Upper lobe of left lung (tissue), 4 donors: Measurements from ENCODE around the gene SNX6.

Source experiments
- EP300 ChIP-seq, 4 donors: sonication (generic); formaldehyde crosslinking; IDR thresholded peaks; one replicate each; pipeline ENCODE4 v1.5.1; 2017; ENCODE audit warnings: antibody characterized with exemption in 4 of 4, control low read depth in 2 of 4
- POLR2A ChIP-seq, 4 donors: fragments of 450-650 bp; IDR thresholded peaks; one replicate each; pipeline ENCODE4 v1.5.1; 2016 to 2017; ENCODE audit warnings: antibody characterized with exemption in 4 of 4, mild to moderate bottlenecking in 2 of 4
- POLR2AphosphoS5 ChIP-seq, 2 donors: sonication (generic); formaldehyde crosslinking; IDR thresholded peaks; one replicate each; pipeline ENCODE4 v1.5.1; 2017; ENCODE audit warnings: antibody characterized with exemption in 2 of 2
- TF ChIP-seq, protein P1 (sequence below), 6 experiments: fragments of 450-650 bp in 4 of 6; fragments of 200-600 bp in 2 of 6; sonication (generic) in 2 of 6; IDR thresholded peaks; one replicate each; pipeline ENCODE4 v1.5.1; 2016 to 2019; ENCODE audit warnings: antibody characterized with exemption in 6 of 6

DNA sequence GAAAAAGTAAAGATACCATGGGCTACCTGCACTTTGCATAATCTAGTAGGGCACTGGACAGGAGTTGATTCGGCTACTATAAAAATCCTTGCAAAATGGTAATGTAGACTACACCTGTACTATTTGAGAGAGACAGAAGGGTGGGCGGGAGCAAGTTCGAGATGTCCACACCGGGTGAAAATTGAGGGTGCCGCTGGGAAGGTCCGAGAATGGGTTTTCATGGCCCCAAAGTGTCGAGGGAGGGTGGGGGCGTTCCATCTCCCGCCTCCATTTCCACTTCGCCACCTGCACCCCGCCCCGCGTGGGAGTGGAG is 648 bp downstream of the SNX6 start:
- TF ChIP-seq POLR2AphosphoS5 (IDR thresholded peaks at IDR 0.05) = no peak
- no peak for TF ChIP-seq POLR2A (IDR thresholded peaks at IDR 0.05)
- TF ChIP-seq, protein P1, sequence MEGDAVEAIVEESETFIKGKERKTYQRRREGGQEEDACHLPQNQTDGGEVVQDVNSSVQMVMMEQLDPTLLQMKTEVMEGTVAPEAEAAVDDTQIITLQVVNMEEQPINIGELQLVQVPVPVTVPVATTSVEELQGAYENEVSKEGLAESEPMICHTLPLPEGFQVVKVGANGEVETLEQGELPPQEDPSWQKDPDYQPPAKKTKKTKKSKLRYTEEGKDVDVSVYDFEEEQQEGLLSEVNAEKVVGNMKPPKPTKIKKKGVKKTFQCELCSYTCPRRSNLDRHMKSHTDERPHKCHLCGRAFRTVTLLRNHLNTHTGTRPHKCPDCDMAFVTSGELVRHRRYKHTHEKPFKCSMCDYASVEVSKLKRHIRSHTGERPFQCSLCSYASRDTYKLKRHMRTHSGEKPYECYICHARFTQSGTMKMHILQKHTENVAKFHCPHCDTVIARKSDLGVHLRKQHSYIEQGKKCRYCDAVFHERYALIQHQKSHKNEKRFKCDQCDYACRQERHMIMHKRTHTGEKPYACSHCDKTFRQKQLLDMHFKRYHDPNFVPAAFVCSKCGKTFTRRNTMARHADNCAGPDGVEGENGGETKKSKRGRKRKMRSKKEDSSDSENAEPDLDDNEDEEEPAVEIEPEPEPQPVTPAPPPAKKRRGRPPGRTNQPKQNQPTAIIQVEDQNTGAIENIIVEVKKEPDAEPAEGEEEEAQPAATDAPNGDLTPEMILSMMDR (IDR thresholded peaks at IDR 0.05) = no peak
- TF ChIP-seq EP300 (IDR thresholded peaks at IDR 0.05) = no peak
